IPS-15b (cell line): ENCODE data around the gene NUP62.
"Not testable (repeated sequence)": the region's sequence is repeated elsewhere in the genome, so short reads cannot be mapped to it uniquely, and the experiment has no call there.

ENCODE experiments used
- H3K27me3 ChIP-seq: one replicate; pipeline ENCODE4 v1.6.1; 2013; ENCODE audit warnings: low read length; ENCODE audit not compliant: control insufficient read depth, insufficient read depth
- H3K36me3 ChIP-seq: one replicate; pipeline ENCODE4 v1.6.1; 2013; ENCODE audit warnings: low read length; ENCODE audit not compliant: control insufficient read depth, insufficient read depth
- H3K4me1 ChIP-seq: one replicate; pipeline ENCODE4 v1.6.1; 2013; ENCODE audit warnings: mild to moderate bottlenecking, low read length; ENCODE audit not compliant: control insufficient read depth, insufficient read depth
- H3K4me3 ChIP-seq: one replicate; pipeline ENCODE4 v1.5.1; 2013; ENCODE audit warnings: low read depth, low read length
- H3K9ac ChIP-seq: one replicate; pipeline ENCODE4 v1.6.1; 2013; ENCODE audit warnings: low read depth, mild to moderate bottlenecking, low read length
- H3K9me3 ChIP-seq: one replicate; pipeline ENCODE4 v1.6.1; 2013; ENCODE audit warnings: mild to moderate bottlenecking, low read length; ENCODE audit not compliant: control insufficient read depth, insufficient read depth

The NUP62 gene

GRCh38 chr19:49931293-49932040 lies 2.2 kb upstream of the NUP62 start:
- H3K9me3 ChIP-seq, result no peaks in the 10 kb centered on the region
- peaks cover 13% of the 10 kb centered on the region for H3K36me3 ChIP-seq
- no peak overlapping the region for H3K9ac ChIP-seq
- H3K4me1 ChIP-seq, result peaks cover 4% of the 10 kb centered on the region
- H3K4me3 ChIP-seq, result no peak overlapping the region
- no peaks in the 10 kb centered on the region for H3K27me3 ChIP-seq

- peaks cover 4% of the 10 kb centered on the region for H3K4me1 ChIP-seq
- peak overlapping the region; percentile 37 for H3K9ac ChIP-seq
- H3K9me3 ChIP-seq, result no peaks in the 10 kb centered on the region
- H3K36me3 ChIP-seq, result peaks cover 14% of the 10 kb centered on the region
- peak overlapping the region; percentile 80 for H3K4me3 ChIP-seq
- no peaks in the 10 kb centered on the region for H3K27me3 ChIP-seq
Measured at GRCh38 chr19:49930483-49931011, 1.2 kb upstream of the NUP62 start.

GRCh38 chr19:49929611-49930482 lies 543 bp upstream of the NUP62 start:
- Histone ChIP-seq H3K36me3 (peaks cover 17% of the 10 kb centered on the region), H3K9me3 (no peaks in the 10 kb centered on the region), H3K27me3 (no peaks in the 10 kb centered on the region), H3K9ac (peak overlapping the region; percentile 97), H3K4me3 (peak overlapping the region; percentile 90), H3K4me1 (peaks cover 4% of the 10 kb centered on the region)

- Histone ChIP-seq H3K27me3 (no peaks in the 10 kb centered on the region), H3K36me3 (peaks cover 37% of the 10 kb centered on the region), H3K4me3 (peak overlapping the region; percentile 32), H3K9me3 (no peaks in the 10 kb centered on the region), H3K9ac (no peak overlapping the region), H3K4me1 (peaks cover 4% of the 10 kb centered on the region)
Measured at GRCh38 chr19:49927526-49928264, 1.6 kb downstream of the NUP62 start.

- peaks cover 6% of the 10 kb centered on the region for H3K4me1 ChIP-seq
- H3K9me3 ChIP-seq, result no peaks in the 10 kb centered on the region
- H3K4me3 ChIP-seq, result no peak overlapping the region
- H3K9ac ChIP-seq, result no peak overlapping the region
- H3K36me3 ChIP-seq, result peaks cover 44% of the 10 kb centered on the region
- no peaks in the 10 kb centered on the region for H3K27me3 ChIP-seq
Measured at GRCh38 chr19:49926515-49926914, 2.8 kb downstream of the NUP62 start.

- Histone ChIP-seq H3K27me3 (no peaks in the 10 kb centered on the region), H3K9me3 (no peaks in the 10 kb centered on the region), H3K36me3 (peaks cover 48% of the 10 kb centered on the region), H3K4me1 (peaks cover 6% of the 10 kb centered on the region), H3K4me3 (no peak overlapping the region), H3K9ac (no peak overlapping the region)
Measured at GRCh38 chr19:49925486-49925885, 3.8 kb downstream of the NUP62 start.

GRCh38 chr19:49924881-49925210 lies 4.5 kb downstream of the NUP62 start:
- H3K9me3 ChIP-seq, H3K9ac ChIP-seq, H3K4me1 ChIP-seq, H3K27me3 ChIP-seq, H3K4me3 ChIP-seq: not testable (repeated sequence)
- H3K36me3 ChIP-seq, result peaks cover 50% of the 10 kb centered on the region

GRCh38 chr19:49924004-49924880 lies 5.1 kb downstream of the NUP62 start:
- Histone ChIP-seq H3K4me3 (no peak overlapping the region), H3K9ac (no peak overlapping the region), H3K36me3 (peaks cover 50% of the 10 kb centered on the region), H3K4me1 (peaks cover 6% of the 10 kb centered on the region), H3K27me3 (no peaks in the 10 kb centered on the region), H3K9me3 (no peaks in the 10 kb centered on the region)

GRCh38 chr19:49923055-49924003 lies 6.0 kb downstream of the NUP62 start:
- Histone ChIP-seq H3K4me3 (no peak overlapping the region), H3K9ac (no peak overlapping the region), H3K27me3 (no peaks in the 10 kb centered on the region), H3K4me1 (peaks cover 6% of the 10 kb centered on the region), H3K36me3 (peaks cover 53% of the 10 kb centered on the region), H3K9me3 (no peaks in the 10 kb centered on the region)
